ENCODE data around the gene IGFL4. TPM values are rescaled to one million over a fixed set of nuclear protein-coding genes. Genes with fewer than 3 reads are reported as not detected.

IGFL4 gene
- total RNA-seq, 1 donor from 2014 or later = 0.20 TPM

DNA sequence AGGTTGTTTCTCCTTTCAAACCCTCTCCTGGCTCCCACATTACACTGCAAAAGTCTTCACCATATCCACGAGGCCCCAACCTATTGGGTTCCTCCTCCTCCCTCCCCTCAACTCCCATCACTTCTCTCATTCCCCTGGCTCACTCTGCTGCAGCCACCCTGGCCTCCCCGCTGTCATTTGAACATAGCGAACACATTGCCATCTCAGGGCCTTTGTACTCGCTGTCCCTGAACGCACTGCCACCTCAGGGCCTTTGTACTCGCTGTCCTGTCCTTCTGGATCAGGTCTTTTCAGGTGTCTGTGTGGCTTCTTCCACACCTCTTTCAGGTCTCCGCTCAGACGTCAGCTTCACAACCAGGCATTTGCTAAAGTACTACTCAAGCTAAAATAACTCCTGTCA lies 43.9 kb downstream of the IGFL4 start:
- Mint-ChIP-seq H3K27ac (ENCODE audit: unreplicated experiment) (no peak overlapping the region), H3K4me3 (ENCODE audit: unreplicated experiment) (no peak overlapping the region), H3K9me3 (ENCODE audit: unreplicated experiment) (peaks cover 10% of the 10 kb centered on the region), H3K27me3 (ENCODE audit: unreplicated experiment) (peaks cover 6% of the 10 kb centered on the region), H3K4me1 (ENCODE audit: low read depth, unreplicated experiment) (peaks cover 20% of the 10 kb centered on the region), H3K36me3 (ENCODE audit: unreplicated experiment) (no peaks in the 10 kb centered on the region)
- no peak for DNase-seq
- TF ChIP-seq, protein P1, sequence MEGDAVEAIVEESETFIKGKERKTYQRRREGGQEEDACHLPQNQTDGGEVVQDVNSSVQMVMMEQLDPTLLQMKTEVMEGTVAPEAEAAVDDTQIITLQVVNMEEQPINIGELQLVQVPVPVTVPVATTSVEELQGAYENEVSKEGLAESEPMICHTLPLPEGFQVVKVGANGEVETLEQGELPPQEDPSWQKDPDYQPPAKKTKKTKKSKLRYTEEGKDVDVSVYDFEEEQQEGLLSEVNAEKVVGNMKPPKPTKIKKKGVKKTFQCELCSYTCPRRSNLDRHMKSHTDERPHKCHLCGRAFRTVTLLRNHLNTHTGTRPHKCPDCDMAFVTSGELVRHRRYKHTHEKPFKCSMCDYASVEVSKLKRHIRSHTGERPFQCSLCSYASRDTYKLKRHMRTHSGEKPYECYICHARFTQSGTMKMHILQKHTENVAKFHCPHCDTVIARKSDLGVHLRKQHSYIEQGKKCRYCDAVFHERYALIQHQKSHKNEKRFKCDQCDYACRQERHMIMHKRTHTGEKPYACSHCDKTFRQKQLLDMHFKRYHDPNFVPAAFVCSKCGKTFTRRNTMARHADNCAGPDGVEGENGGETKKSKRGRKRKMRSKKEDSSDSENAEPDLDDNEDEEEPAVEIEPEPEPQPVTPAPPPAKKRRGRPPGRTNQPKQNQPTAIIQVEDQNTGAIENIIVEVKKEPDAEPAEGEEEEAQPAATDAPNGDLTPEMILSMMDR (IDR thresholded peaks at IDR 0.05; ENCODE audit: partially characterized antibody, unreplicated experiment) = no peak

DNA sequence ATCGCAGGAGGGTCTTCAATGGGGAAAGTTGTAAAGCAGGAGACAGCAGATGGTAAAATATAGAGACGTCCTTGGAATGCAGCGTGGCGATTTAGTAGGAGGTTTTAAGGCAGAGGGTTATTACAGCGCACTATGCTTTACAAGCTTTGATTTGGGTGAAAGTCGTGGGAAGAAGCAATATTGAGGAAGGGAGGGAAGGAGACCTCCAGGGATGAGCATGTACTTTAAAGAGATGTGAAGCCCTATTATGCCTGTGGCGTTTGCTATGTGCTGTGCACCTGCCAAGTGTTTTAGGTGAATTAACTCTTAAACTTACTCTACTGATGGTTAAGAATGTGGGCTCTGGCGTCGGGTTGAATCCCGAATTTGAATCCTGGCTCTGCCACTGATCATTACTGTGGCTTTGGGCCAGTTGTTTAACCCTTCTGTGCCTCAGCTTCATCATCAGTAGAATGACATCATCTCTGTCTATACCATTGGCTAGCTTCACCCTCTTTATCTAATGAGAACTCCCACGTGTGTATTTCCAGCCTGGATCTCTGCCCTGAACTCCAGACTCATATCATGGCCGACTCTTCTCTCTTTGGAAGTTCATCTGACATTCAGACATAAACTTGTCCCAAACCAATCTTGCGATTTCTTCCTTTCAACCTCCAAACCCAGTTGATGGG lies 45.0 kb downstream of the IGFL4 start:
- H3K27me3 Mint-ChIP-seq (ENCODE audit: unreplicated experiment) = peaks cover 6% of the 10 kb centered on the region
- peaks cover 13% of the 10 kb centered on the region for H3K9me3 Mint-ChIP-seq (ENCODE audit: unreplicated experiment)
- TF ChIP-seq, protein P1 (IDR thresholded peaks at IDR 0.05; ENCODE audit: partially characterized antibody, unreplicated experiment) = no peak
- H3K36me3 Mint-ChIP-seq (ENCODE audit: unreplicated experiment) = no peaks in the 10 kb centered on the region
- DNase-seq = no peak
- H3K27ac Mint-ChIP-seq (ENCODE audit: unreplicated experiment) = no peak overlapping the region
- H3K4me1 Mint-ChIP-seq (ENCODE audit: low read depth, unreplicated experiment) = peaks cover 20% of the 10 kb centered on the region
- H3K4me3 Mint-ChIP-seq (ENCODE audit: unreplicated experiment) = no peak overlapping the region

DNA sequence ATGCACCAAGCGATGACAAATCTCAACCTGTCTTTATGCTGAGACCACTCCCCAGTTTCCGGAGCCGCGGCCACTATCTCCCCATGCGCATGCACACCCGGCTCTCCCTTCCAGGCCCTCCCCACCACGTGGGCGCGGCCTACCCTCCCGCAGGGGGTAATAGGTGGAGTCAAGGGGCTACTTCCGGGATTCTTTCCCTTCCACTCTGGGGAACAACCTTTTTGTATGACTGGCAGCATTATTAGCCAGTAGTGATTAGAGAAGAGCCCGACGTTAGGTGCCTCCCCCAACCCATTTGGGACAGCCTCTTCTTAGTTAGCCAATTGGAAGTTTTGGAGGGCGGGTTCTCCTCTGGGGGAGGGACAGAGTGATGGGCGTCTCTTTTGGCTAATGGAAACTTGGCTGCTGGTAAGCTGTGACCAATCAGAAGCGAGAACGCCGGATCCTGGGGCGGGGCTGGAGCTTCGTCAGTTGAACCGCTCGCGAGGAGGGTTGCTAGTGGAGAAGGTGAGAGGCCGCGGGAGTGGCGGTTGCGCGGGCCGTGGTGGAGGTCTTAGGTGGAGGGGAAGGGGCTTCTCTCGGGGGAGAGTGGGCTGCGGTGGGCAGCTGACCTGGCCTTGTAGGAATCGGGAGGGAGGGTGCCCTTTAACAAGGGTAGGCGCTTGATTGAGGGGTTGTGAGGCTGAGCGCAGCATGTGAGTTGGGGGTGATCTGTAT lies 45.6 kb downstream of the IGFL4 start, which contains the start of gene CCDC61:
Gene CCDC61, plus strand, starts transcription at position 470 of the 717 bp plus-strand sequence. CDS start 7,552 bp downstream, outside the sequence.
- H3K4me3 Mint-ChIP-seq (ENCODE audit: unreplicated experiment) = peak within 1 kb of the TSS; percentile 40
- peaks cover 6% of the 10 kb centered on the region for H3K27me3 Mint-ChIP-seq (ENCODE audit: unreplicated experiment)
- H3K36me3 Mint-ChIP-seq (ENCODE audit: unreplicated experiment) = no peaks in the 10 kb centered on the region
- H3K9me3 Mint-ChIP-seq (ENCODE audit: unreplicated experiment) = peaks cover 10% of the 10 kb centered on the region
- peak; percentile 91 for DNase-seq
- peaks cover 16% of the 10 kb centered on the region for H3K4me1 Mint-ChIP-seq (ENCODE audit: low read depth, unreplicated experiment)
- TF ChIP-seq, protein P1 (IDR thresholded peaks at IDR 0.05; ENCODE audit: partially characterized antibody, unreplicated experiment) = no peak
- peak within 1 kb of the TSS; percentile 33 for H3K27ac Mint-ChIP-seq (ENCODE audit: unreplicated experiment)

DNA sequence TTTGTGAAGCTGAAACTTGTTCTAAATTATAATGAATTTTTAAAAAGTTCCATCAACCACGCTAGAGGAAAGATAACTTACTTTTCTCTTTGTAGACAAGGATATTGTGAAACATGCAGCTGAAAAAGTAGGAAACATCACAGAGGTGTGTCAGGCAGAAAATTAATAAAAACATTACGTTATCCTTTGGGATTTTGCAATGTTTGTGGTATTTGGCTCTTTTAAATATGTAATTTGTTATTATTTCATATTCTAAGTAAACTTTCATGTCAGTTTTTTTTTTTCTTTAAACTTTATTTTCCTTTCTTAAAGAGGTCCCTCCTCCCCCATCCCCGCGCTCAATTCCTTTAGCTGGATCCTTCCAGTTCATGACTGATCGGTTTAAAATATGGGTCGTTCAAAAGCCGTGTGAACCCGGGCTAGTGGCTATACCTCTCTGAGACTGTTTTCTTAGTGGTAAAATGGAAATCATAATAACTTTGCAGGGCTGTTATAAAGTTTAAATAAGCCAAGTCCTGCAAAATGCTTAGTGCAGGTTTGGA lies 46.3 kb downstream of the IGFL4 start:
- H3K27me3 Mint-ChIP-seq (ENCODE audit: unreplicated experiment) = peaks cover 4% of the 10 kb centered on the region
- peaks cover 9% of the 10 kb centered on the region for H3K9me3 Mint-ChIP-seq (ENCODE audit: unreplicated experiment)
- peak overlapping the region; percentile 40 for H3K4me3 Mint-ChIP-seq (ENCODE audit: unreplicated experiment)

More for the DNA sequence above, 46.3 kb downstream of the IGFL4 start:
- TF ChIP-seq, protein P1 (IDR thresholded peaks at IDR 0.05; ENCODE audit: partially characterized antibody, unreplicated experiment) = no peak
- Mint-ChIP-seq H3K4me1 (ENCODE audit: low read depth, unreplicated experiment) (peaks cover 13% of the 10 kb centered on the region), H3K27ac (ENCODE audit: unreplicated experiment) (peak overlapping the region; percentile 33), H3K36me3 (ENCODE audit: unreplicated experiment) (peaks cover 2% of the 10 kb centered on the region)
- no peak for DNase-seq
